Mammary epithelial cell (primary cell): Measurements from ENCODE around the gene C16orf90.

ENCODE experiments used
- CTCF ChIP-seq, 2 donors: IDR thresholded peaks in 1 of 2; conservative IDR thresholded peaks in 1 of 2; 2 replicates each; pipeline ENCODE4 v1.5.1; 2011 to 2012; ENCODE audit warnings: inconsistent platforms in 2 of 2, low read length in 2 of 2, mild to moderate bottlenecking in 2 of 2, control low read depth in 1 of 2, low read depth in 1 of 2; ENCODE audit not compliant: insufficient read depth in 1 of 2; ENCODE audit errors: extremely low read depth in 1 of 2
- EZH2 ChIP-seq: IDR thresholded peaks from 2 replicates; pipeline ENCODE4 v1.6.1; 2012; ENCODE audit warnings: low read length, inconsistent platforms, borderline replicate concordance

GRCh38 chr16:3529175-3529574 is 33.9 kb upstream of the C16orf90 start:
- TF ChIP-seq CTCF (conservative IDR thresholded peaks at IDR 0.05 in 1 of 2, IDR thresholded peaks at IDR 0.05 in 1 of 2; ENCODE audit: extremely low read depth in 1 of 2, insufficient read depth in 1 of 2, low read depth in 1 of 2, low read length in 2 of 2) (no peak), EZH2 (no peak)
